Measurements from ENCODE around the gene PHLPP1. TPM values are rescaled to one million over a fixed set of nuclear protein-coding genes. Genes with fewer than 3 reads are reported as not detected.

PHLPP1 gene
- total RNA-seq, 6 donors from 2014 or later, result 8.2 to 15.5 (median 13.2) TPM

GRCh38 chr18:62729487-62730386 is 14.4 kb downstream of the PHLPP1 start:
- no peaks in the 10 kb centered on the region for H3K36me3 ChIP-seq
- H3K4me1 ChIP-seq, result peaks cover 0 to 2% (median 0%) of the 10 kb centered on the region in 4 donors
- 94 to 95% methylated on average over 13 of the region's 13 CpGs for WGBS, 2 donors
- no peaks in the 10 kb centered on the region for H3K27me3 ChIP-seq
- H3K4me3 ChIP-seq, result no peak overlapping the region
- no peak for ATAC-seq (ENCODE audit: low FRiP score in 2 of 2)
- DNase-seq, result no peak
- H3K9me3 ChIP-seq, result peaks cover 0 to 4% (median 0%) of the 10 kb centered on the region in 4 donors
- no peak overlapping the region for H3K27ac ChIP-seq
- no peak for TF ChIP-seq EP300 (IDR thresholded peaks at IDR 0.05)
- no peak for TF ChIP-seq CTCF (IDR thresholded peaks at IDR 0.05)
- no peak for TF ChIP-seq POLR2AphosphoS5 (IDR thresholded peaks at IDR 0.05)
- TF ChIP-seq POLR2A (IDR thresholded peaks at IDR 0.05), result no peak

GRCh38 chr18:62730941-62731340 is 15.6 kb downstream of the PHLPP1 start:
- no peak overlapping the region for H3K27ac ChIP-seq
- ATAC-seq (ENCODE audit: low FRiP score in 2 of 2) (no peak), DNase-seq (no peak)
- TF ChIP-seq POLR2AphosphoS5 (IDR thresholded peaks at IDR 0.05) (no peak), CTCF (IDR thresholded peaks at IDR 0.05) (no peak), POLR2A (IDR thresholded peaks at IDR 0.05) (no peak), EP300 (IDR thresholded peaks at IDR 0.05) (no peak)
- no peak overlapping the region for H3K4me3 ChIP-seq
- peaks cover 0 to 2% (median 0%) of the 10 kb centered on the region in 4 donors for H3K4me1 ChIP-seq
- H3K9me3 ChIP-seq, result peaks cover 0 to 4% (median 0%) of the 10 kb centered on the region in 4 donors
- 81 to 83% methylated on average over 3 of the region's 3 CpGs for WGBS, 2 donors
- no peaks in the 10 kb centered on the region for H3K36me3 ChIP-seq
- no peaks in the 10 kb centered on the region for H3K27me3 ChIP-seq

GRCh38 chr18:62732617-62733016 is 17.3 kb downstream of the PHLPP1 start:
- no peaks in the 10 kb centered on the region for H3K36me3 ChIP-seq
- DNase-seq, result no peak
- 47 to 100% methylated on average over 1 of the region's 1 CpG for WGBS, 2 donors

GRCh38 chr18:62734290-62734689 is 18.9 kb downstream of the PHLPP1 start:
- peaks cover 0 to 4% (median 0%) of the 10 kb centered on the region in 4 donors for H3K9me3 ChIP-seq
- H3K27ac ChIP-seq, result no peak overlapping the region
- H3K4me1 ChIP-seq, result peaks cover 0 to 2% (median 0%) of the 10 kb centered on the region in 4 donors
- H3K27me3 ChIP-seq, result no peaks in the 10 kb centered on the region
- H3K36me3 ChIP-seq, result no peaks in the 10 kb centered on the region
- TF ChIP-seq POLR2AphosphoS5 (IDR thresholded peaks at IDR 0.05) (no peak), EP300 (IDR thresholded peaks at IDR 0.05) (no peak), POLR2A (IDR thresholded peaks at IDR 0.05) (no peak), CTCF (IDR thresholded peaks at IDR 0.05) (no peak)
- DNase-seq (no peak), ATAC-seq (ENCODE audit: low FRiP score in 2 of 2) (no peak)
- no peak overlapping the region for H3K4me3 ChIP-seq
- 86 to 88% methylated on average over 1 of the region's 1 CpG for WGBS, 2 donors

More at GRCh38 chr18:62732617-62733016, 17.3 kb downstream of the PHLPP1 start:
- H3K9me3 ChIP-seq, result peaks cover 0 to 4% (median 0%) of the 10 kb centered on the region in 4 donors
- peaks cover 0 to 2% (median 0%) of the 10 kb centered on the region in 4 donors for H3K4me1 ChIP-seq
- H3K27me3 ChIP-seq, result no peaks in the 10 kb centered on the region
- no peak for ATAC-seq (ENCODE audit: low FRiP score in 2 of 2)
- H3K27ac ChIP-seq, result no peak overlapping the region
- H3K4me3 ChIP-seq, result no peak overlapping the region
- TF ChIP-seq POLR2A (IDR thresholded peaks at IDR 0.05) (no peak), EP300 (IDR thresholded peaks at IDR 0.05) (no peak), POLR2AphosphoS5 (IDR thresholded peaks at IDR 0.05) (no peak), CTCF (IDR thresholded peaks at IDR 0.05) (no peak)

Data from upper lobe of left lung (tissue), 6 donors.